Activated CD4-positive, alpha-beta T cell treated with anti-CD3 and anti-CD28 coated beads for 1 hour (primary cell): ENCODE results near the gene CAMKMT.
"Not testable (repeated sequence)": the region's sequence is repeated elsewhere in the genome, so short reads cannot be mapped to it uniquely, and the experiment has no call there.

Experiments
- DNase-seq: peaks from one replicate; pipeline ENCODE4 v3.0.0-alpha.2; 2020

Gene CAMKMT

GRCh38 chr2:44450082-44450481 is 88.3 kb downstream of the CAMKMT start:
- DNase-seq: no peak

GRCh38 chr2:44450806-44451205 is 89.1 kb downstream of the CAMKMT start:
- DNase-seq: no peak

GRCh38 chr2:44452069-44452583 is 90.4 kb downstream of the CAMKMT start:
- no peak for DNase-seq

- DNase-seq: no peak
These were observed 91.5 kb downstream of the CAMKMT start for GRCh38 chr2:44453259-44453658.

- DNase-seq: no peak
These were observed 94.1 kb downstream of the CAMKMT start for GRCh38 chr2:44455877-44456276.

- DNase-seq: no peak
These were observed 95.2 kb downstream of the CAMKMT start for GRCh38 chr2:44456946-44457345.

GRCh38 chr2:44459739-44460138 is 98.0 kb downstream of the CAMKMT start:
- DNase-seq: no peak

- DNase-seq: no peak
These were observed 101.4 kb downstream of the CAMKMT start for GRCh38 chr2:44462934-44463849.

- no peak for DNase-seq
These were observed 102.7 kb downstream of the CAMKMT start for GRCh38 chr2:44464437-44464836.

GRCh38 chr2:44470151-44470550 is 108.4 kb downstream of the CAMKMT start:
- DNase-seq: no peak

GRCh38 chr2:44477657-44478414 is 116.1 kb downstream of the CAMKMT start:
- no peak for DNase-seq

GRCh38 chr2:44479127-44479887 is 117.6 kb downstream of the CAMKMT start:
- DNase-seq: no peak

GRCh38 chr2:44480068-44480467 is 118.3 kb downstream of the CAMKMT start:
- no peak for DNase-seq

GRCh38 chr2:44487052-44487451 is 125.3 kb downstream of the CAMKMT start:
- DNase-seq: no peak

GRCh38 chr2:44490726-44491125 is 129.0 kb downstream of the CAMKMT start:
- DNase-seq: no peak

GRCh38 chr2:44494006-44494405 is 132.3 kb downstream of the CAMKMT start:
- DNase-seq: no peak

GRCh38 chr2:44495035-44495434 is 133.3 kb downstream of the CAMKMT start:
- no peak for DNase-seq

GRCh38 chr2:44495544-44495943 is 133.8 kb downstream of the CAMKMT start:
- DNase-seq: no peak

GRCh38 chr2:44496130-44496529 is 134.4 kb downstream of the CAMKMT start:
- no peak for DNase-seq

- DNase-seq: no peak
These were observed 136.8 kb downstream of the CAMKMT start for GRCh38 chr2:44498551-44498950.

GRCh38 chr2:44505664-44506063 is 143.9 kb downstream of the CAMKMT start:
- not testable (repeated sequence) for DNase-seq

GRCh38 chr2:44510246-44510645 is 148.5 kb downstream of the CAMKMT start:
- DNase-seq: no peak

- DNase-seq: no peak
These were observed 153.7 kb downstream of the CAMKMT start for GRCh38 chr2:44515416-44515815.
